GM12891 (cell line): ENCODE results near the gene HIPK2.

Experiments
- POLR2A ChIP-seq: IDR thresholded peaks from 2 replicates; pipeline ENCODE4 v1.6.1; 2011; ENCODE audit warnings: low read depth, low read length, control low read depth
- POLR2AphosphoS5 ChIP-seq: IDR thresholded peaks from 2 replicates; pipeline ENCODE4 v1.6.1; 2011; ENCODE audit warnings: low read depth, low read length, control low read depth
- POU2F2 ChIP-seq: IDR thresholded peaks from 2 replicates; pipeline ENCODE4 v1.6.1; 2011; ENCODE audit warnings: low read depth, mild to moderate bottlenecking, control low read depth, low read length, moderate library complexity
- TAF1 ChIP-seq: IDR thresholded peaks from 2 replicates; pipeline ENCODE4 v1.6.1; 2011; ENCODE audit warnings: low read depth, low read length, control low read depth

GRCh38 chr7:139566736-139567646 lies 210.8 kb downstream of the HIPK2 start:
- no peak for TF ChIP-seq POLR2A
- no peak for TF ChIP-seq TAF1
- TF ChIP-seq POLR2AphosphoS5 = no peak; the same call in 1 of the 2 replicates
- TF ChIP-seq POU2F2 = no peak
